Mesendoderm (in vitro differentiated cells): Measurements from ENCODE around the gene STX4.

Source experiments
- DNase-seq: peaks from one replicate; pipeline ENCODE4 v3.0.0; 2013
- H2AK5ac ChIP-seq: 2 replicates; pipeline ENCODE4 v1.6.1; 2013; ENCODE audit warnings: low read length, inconsistent platforms
- H2BK120ac ChIP-seq: 2 replicates; pipeline ENCODE4 v1.6.1; 2013; ENCODE audit warnings: low read depth, mild to moderate bottlenecking, low read length, moderate library complexity, mixed read lengths
- H2BK15ac ChIP-seq: replicated peaks from 2 replicates; pipeline ENCODE4 v1.6.1; 2013; ENCODE audit warnings: low read depth, mild to moderate bottlenecking, moderate library complexity
- H2BK5ac ChIP-seq: 2 replicates; pipeline ENCODE4 v1.6.1; 2013; ENCODE audit warnings: low read length, inconsistent platforms
- H3K18ac ChIP-seq: 2 replicates; pipeline ENCODE4 v1.6.1; 2013; ENCODE audit warnings: mild to moderate bottlenecking, low read length, mixed read lengths
- H3K23ac ChIP-seq: one replicate; pipeline ENCODE4 v1.6.1; 2013; ENCODE audit warnings: low read length
- H3K27ac ChIP-seq: 2 replicates; pipeline ENCODE4 v1.5.1; 2013; ENCODE audit warnings: low read depth, mild to moderate bottlenecking, inconsistent platforms, low read length, moderate library complexity
- H3K27me3 ChIP-seq: 2 replicates; pipeline ENCODE4 v1.6.1; 2013; ENCODE audit warnings: low read length, control low read depth, mild to moderate bottlenecking, inconsistent platforms; ENCODE audit not compliant: insufficient read depth, poor library complexity
- H3K36me3 ChIP-seq: 2 replicates; pipeline ENCODE4 v1.6.1; 2013; ENCODE audit warnings: low read length, inconsistent platforms; ENCODE audit not compliant: control insufficient read depth, insufficient read depth
- H3K4ac ChIP-seq: one replicate; pipeline ENCODE4 v1.6.1; 2013; ENCODE audit warnings: low read depth, mild to moderate bottlenecking, low read length, moderate library complexity
- H3K4me1 ChIP-seq: 2 replicates; pipeline ENCODE4 v1.6.1; 2013; ENCODE audit warnings: low read depth, low read length, inconsistent platforms; ENCODE audit not compliant: control insufficient read depth
- H3K4me2 ChIP-seq: 2 replicates; pipeline ENCODE4 v1.6.1; 2013; ENCODE audit warnings: low read length
- H3K4me3 ChIP-seq: 2 replicates; pipeline ENCODE4 v1.5.1; 2013; ENCODE audit warnings: mild to moderate bottlenecking, low read length
- H3K56ac ChIP-seq: one replicate; pipeline ENCODE4 v1.6.1; 2013; ENCODE audit warnings: low read length
- H3K79me1 ChIP-seq: 2 replicates; pipeline ENCODE4 v1.6.1; 2013; ENCODE audit warnings: low read length, inconsistent platforms
- H3K79me2 ChIP-seq: 2 replicates; pipeline ENCODE4 v1.6.1; 2013; ENCODE audit warnings: mild to moderate bottlenecking, low read length; ENCODE audit not compliant: control insufficient read depth, insufficient read depth
- H3K9ac ChIP-seq: 2 replicates; pipeline ENCODE4 v1.6.1; 2013; ENCODE audit warnings: low read length, inconsistent platforms
- H4K5ac ChIP-seq: one replicate; pipeline ENCODE4 v1.6.1; 2013; ENCODE audit warnings: low read length
- H4K8ac ChIP-seq: one replicate; pipeline ENCODE4 v1.6.1; 2013; ENCODE audit warnings: low read depth, mild to moderate bottlenecking, control low read depth, low read length, moderate library complexity
- WGBS: extraction: QIAGEN DNeasy Blood & Tissue Kit; methylation state at CpG from one replicate; pipeline ENCODE4 v1.1.7; 2013; ENCODE audit warnings: low lambda C conversion rate, missing lambda C conversion rate; ENCODE audit not compliant: insufficient coverage; ENCODE audit errors: extremely low coverage; 5-methylcytosine and 5-hydroxymethylcytosine counted together

The STX4 gene

DNA sequence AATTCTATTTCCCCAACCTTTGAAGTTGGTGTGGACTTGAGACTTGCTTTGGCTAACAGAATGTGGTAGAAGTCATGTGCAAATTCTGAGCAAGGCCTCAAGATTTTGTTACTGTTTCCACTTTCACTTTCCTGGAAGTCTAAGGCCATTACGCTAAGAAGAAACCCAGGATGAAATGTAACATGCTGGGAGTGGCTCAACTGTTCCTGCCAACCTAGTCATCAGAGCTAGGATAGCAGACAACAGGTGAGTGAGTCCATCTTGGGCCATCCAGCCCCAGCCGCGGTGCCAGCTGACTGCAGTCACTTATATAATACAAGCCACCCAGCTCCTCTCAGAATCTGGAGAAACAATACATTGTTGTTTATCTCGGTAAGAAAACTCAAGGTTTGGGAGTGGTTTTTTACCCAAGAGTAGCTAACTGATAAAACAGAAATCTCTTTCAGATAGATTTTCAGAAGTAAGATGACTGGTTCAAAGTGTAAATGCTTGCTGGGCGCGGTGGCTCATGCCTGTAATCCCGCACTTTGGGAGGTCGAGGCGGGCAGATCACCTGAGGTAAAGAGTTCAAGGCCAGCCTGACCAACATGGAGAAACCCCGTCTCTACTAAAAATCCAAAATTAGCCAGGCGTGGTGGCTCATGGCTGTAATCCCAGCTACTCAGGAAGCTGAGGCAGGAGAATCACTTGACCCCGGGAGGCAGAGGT lies 10.7 kb upstream of the STX4 start:
- H3K56ac ChIP-seq: no peak overlapping the region
- no peak overlapping the region for H3K27ac ChIP-seq
- no peak overlapping the region for H3K9ac ChIP-seq
- no CpG with 5 or more reads among the region's 12 CpGs for WGBS
- no peak overlapping the region for H4K8ac ChIP-seq
- H3K36me3 ChIP-seq: no peaks in the 10 kb centered on the region
- H3K18ac ChIP-seq: no peak overlapping the region
- DNase-seq: no peak
- H2BK15ac ChIP-seq: no peak overlapping the region
- no peak overlapping the region for H3K4me3 ChIP-seq
- H2BK120ac ChIP-seq: no peak overlapping the region
- H3K4me2 ChIP-seq: no peak overlapping the region
- no peak overlapping the region for H4K5ac ChIP-seq
- H3K79me1 ChIP-seq: no peaks in the 10 kb centered on the region
- no peak overlapping the region for H2AK5ac ChIP-seq
- H2BK5ac ChIP-seq: no peak overlapping the region
- H3K27me3 ChIP-seq: no peaks in the 10 kb centered on the region
- H3K4ac ChIP-seq: no peak overlapping the region
- H3K79me2 ChIP-seq: no peaks in the 10 kb centered on the region
- H3K4me1 ChIP-seq: no peaks in the 10 kb centered on the region
- no peak overlapping the region for H3K23ac ChIP-seq

DNA sequence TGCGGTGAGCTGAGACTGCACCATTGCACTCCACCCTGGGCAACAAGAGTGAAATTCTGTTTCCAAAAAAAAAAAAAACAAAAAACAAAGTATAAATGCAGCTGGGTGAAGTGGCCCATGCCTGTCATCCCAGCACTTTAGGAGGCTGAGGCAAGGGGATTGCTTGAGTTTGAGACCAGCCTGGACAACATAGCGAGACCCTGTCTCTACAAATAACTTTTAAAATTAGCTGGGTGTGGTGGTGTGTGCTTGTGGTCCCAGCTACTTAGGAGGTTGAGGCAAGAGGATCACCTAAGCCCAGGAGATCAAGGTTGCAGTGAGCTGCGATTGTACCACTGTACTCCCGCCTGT lies 10.1 kb upstream of the STX4 start:
- WGBS: no CpG with 5 or more reads among the region's 4 CpGs
- no peak overlapping the region for H3K9ac ChIP-seq
- H3K36me3 ChIP-seq: no peaks in the 10 kb centered on the region
- H3K18ac ChIP-seq: no peak overlapping the region
- no peak overlapping the region for H3K23ac ChIP-seq
- H2BK120ac ChIP-seq: no peak overlapping the region
- no peak overlapping the region for H3K4me3 ChIP-seq
- H4K5ac ChIP-seq: no peak overlapping the region
- no peak overlapping the region for H3K56ac ChIP-seq
- no peaks in the 10 kb centered on the region for H3K27me3 ChIP-seq
- H3K27ac ChIP-seq: no peak overlapping the region
- no peak overlapping the region for H4K8ac ChIP-seq
- H3K4ac ChIP-seq: no peak overlapping the region
- no peak for DNase-seq
- H3K4me1 ChIP-seq: no peaks in the 10 kb centered on the region
- no peak overlapping the region for H2BK5ac ChIP-seq
- no peak overlapping the region for H2AK5ac ChIP-seq
- no peak overlapping the region for H2BK15ac ChIP-seq
- H3K79me1 ChIP-seq: no peaks in the 10 kb centered on the region
- no peaks in the 10 kb centered on the region for H3K79me2 ChIP-seq
- no peak overlapping the region for H3K4me2 ChIP-seq

DNA sequence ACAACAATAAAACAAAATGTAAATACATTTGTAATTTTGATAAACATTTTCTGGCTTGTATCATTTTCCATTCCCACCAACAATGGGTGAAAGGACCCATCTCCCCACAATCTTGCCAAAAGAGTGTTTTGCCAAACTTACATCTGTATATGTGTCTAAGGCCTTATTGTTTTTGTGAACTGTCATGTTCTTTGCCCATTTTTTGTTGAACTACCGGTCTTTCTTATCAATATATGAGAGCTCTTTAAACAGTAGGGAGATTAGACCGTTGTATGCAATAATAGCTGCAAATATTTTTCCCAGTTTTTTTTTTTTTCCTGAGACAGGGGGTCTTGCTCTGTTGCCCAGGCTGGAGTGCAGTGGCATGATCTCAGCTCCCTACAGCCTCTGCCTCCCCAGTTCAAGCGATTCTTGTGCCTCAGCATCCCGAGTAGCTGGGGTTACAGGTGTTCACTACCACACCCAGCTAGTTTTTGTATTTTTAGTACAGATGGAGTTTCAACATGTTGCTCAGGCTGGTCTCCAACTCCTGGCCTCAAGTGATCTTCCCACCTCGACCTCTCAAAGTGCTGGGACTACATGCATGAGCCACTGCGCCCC lies 9.6 kb upstream of the STX4 start:
- H3K4me1 ChIP-seq: no peaks in the 10 kb centered on the region
- no peaks in the 10 kb centered on the region for H3K27me3 ChIP-seq
- H3K79me1 ChIP-seq: no peaks in the 10 kb centered on the region
- H3K4me3 ChIP-seq: no peak overlapping the region
- no peak overlapping the region for H2BK120ac ChIP-seq
- no peak overlapping the region for H2BK5ac ChIP-seq
- no peak overlapping the region for H3K4me2 ChIP-seq
- no peak overlapping the region for H3K56ac ChIP-seq
- H3K23ac ChIP-seq: no peak overlapping the region
- no peaks in the 10 kb centered on the region for H3K36me3 ChIP-seq
- no peak for DNase-seq
- no peak overlapping the region for H3K9ac ChIP-seq
- no peak overlapping the region for H3K18ac ChIP-seq
- WGBS: no CpG with 5 or more reads among the region's 6 CpGs
- no peak overlapping the region for H3K27ac ChIP-seq
- H4K8ac ChIP-seq: no peak overlapping the region
- H4K5ac ChIP-seq: no peak overlapping the region
- no peaks in the 10 kb centered on the region for H3K79me2 ChIP-seq
- H2AK5ac ChIP-seq: no peak overlapping the region
- H2BK15ac ChIP-seq: no peak overlapping the region
- no peak overlapping the region for H3K4ac ChIP-seq

DNA sequence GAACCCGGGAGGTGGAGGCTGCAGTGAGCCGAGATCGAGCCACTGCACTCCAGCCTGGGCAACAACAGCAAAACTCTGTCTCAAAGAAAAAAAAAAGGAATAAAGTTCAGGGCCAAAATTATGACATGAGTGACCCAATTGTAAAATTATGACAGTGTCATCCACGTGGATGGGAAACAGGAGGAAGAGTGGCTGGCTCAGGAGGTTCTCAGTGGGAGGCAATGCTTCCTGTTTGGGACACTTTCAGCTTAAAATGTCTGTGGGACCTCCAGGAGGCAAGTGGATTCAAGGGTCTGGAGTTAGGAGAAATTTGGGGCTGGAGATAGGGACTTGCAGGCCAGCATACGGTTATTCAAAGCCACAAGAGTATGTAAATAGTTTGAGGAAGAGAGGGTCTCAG lies 8.0 kb upstream of the STX4 start:
- Histone ChIP-seq H3K4me1 (no peaks in the 10 kb centered on the region), H3K36me3 (no peaks in the 10 kb centered on the region), H4K8ac (no peak overlapping the region), H3K23ac (no peak overlapping the region), H2BK5ac (no peak overlapping the region), H2BK120ac (no peak overlapping the region), H3K4me3 (no peak overlapping the region), H3K27me3 (no peaks in the 10 kb centered on the region), H3K4me2 (no peak overlapping the region), H3K18ac (no peak overlapping the region), H3K9ac (no peak overlapping the region), H3K27ac (no peak overlapping the region), H3K56ac (peak overlapping the region; percentile 42), H3K79me1 (no peaks in the 10 kb centered on the region), H2AK5ac (no peak overlapping the region), H3K4ac (no peak overlapping the region), H4K5ac (no peak overlapping the region), H2BK15ac (no peak overlapping the region), H3K79me2 (no peaks in the 10 kb centered on the region)
- DNase-seq: no peak
- WGBS: no CpG with 5 or more reads among the region's 5 CpGs

DNA sequence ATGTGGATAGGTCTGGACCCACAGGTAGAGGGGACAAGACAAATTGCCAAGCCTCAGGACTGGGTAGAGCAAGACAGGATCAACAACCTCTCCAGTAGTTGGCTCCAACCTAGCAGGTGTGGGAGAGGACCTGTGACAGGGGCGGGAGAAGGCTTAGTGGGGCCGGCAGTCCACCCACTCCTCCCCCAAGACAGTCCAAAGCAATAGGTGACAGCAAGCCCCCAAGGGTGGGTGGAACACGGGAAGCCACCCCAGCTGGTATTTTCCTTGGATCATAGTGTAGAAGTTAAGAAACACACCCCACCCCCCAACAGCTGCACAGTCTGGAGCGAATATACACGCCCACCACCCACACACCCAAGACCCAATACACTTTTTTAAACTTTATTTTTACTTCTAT lies 4.1 kb upstream of the STX4 start:
- Histone ChIP-seq H3K4me1 (no peaks in the 10 kb centered on the region), H3K18ac (no peak overlapping the region), H3K4ac (no peak overlapping the region), H3K79me2 (no peaks in the 10 kb centered on the region), H3K9ac (no peak overlapping the region), H3K27me3 (no peaks in the 10 kb centered on the region), H4K8ac (no peak overlapping the region), H3K79me1 (no peaks in the 10 kb centered on the region), H2BK15ac (no peak overlapping the region), H2AK5ac (no peak overlapping the region), H3K4me2 (no peak overlapping the region), H2BK5ac (no peak overlapping the region), H3K56ac (no peak overlapping the region), H3K36me3 (no peaks in the 10 kb centered on the region), H3K27ac (no peak overlapping the region), H3K23ac (no peak overlapping the region), H2BK120ac (no peak overlapping the region), H3K4me3 (no peak overlapping the region), H4K5ac (no peak overlapping the region)
- WGBS: 100% methylated on average over 1 of the region's 5 CpGs
- DNase-seq: no peak

DNA sequence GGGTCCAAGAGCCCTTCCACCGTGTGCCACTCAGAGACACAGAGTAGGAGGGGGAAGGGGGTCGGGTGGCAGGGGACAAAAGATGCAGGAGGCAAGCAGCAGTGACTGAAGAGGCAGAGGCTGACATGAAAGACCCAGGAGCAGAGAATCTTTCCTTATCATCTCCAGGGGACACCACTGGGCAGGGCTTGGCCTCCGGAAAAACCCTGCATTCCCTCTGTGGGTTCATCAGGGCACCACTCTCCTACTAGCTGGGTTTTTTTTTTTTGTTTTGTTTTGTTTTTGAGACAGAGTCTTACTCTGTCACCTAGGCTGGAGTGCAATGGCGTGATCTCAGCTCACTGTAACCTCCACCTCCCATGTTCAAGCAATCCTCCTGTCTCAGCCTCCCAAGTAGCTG lies 2.1 kb upstream of the STX4 start:
- H3K27ac ChIP-seq: no peak overlapping the region
- WGBS: no CpG with 5 or more reads among the region's 4 CpGs

More for the DNA sequence above, 2.1 kb upstream of the STX4 start:
- no peak overlapping the region for H3K9ac ChIP-seq
- no peak overlapping the region for H3K4me2 ChIP-seq
- no peak overlapping the region for H3K23ac ChIP-seq
- no peak overlapping the region for H4K8ac ChIP-seq
- no peaks in the 10 kb centered on the region for H3K36me3 ChIP-seq
- H3K27me3 ChIP-seq: no peaks in the 10 kb centered on the region
- H2BK120ac ChIP-seq: no peak overlapping the region
- no peak overlapping the region for H3K4ac ChIP-seq
- peaks cover 1% of the 10 kb centered on the region for H3K79me1 ChIP-seq
- no peak overlapping the region for H2BK15ac ChIP-seq
- no peak overlapping the region for H3K56ac ChIP-seq
- no peak overlapping the region for H3K4me3 ChIP-seq
- no peak overlapping the region for H4K5ac ChIP-seq
- H2AK5ac ChIP-seq: no peak overlapping the region
- DNase-seq: no peak
- H3K4me1 ChIP-seq: no peaks in the 10 kb centered on the region
- no peak overlapping the region for H2BK5ac ChIP-seq
- H3K79me2 ChIP-seq: no peaks in the 10 kb centered on the region
- no peak overlapping the region for H3K18ac ChIP-seq
